ENCODE results near the gene DYNLT2.
A peak's percentile ranks its signal among the peaks of the same experiment; 100 is the strongest.
"Not testable (repeated sequence)": the region's sequence is repeated elsewhere in the genome, so short reads cannot be mapped to it uniquely, and the experiment has no call there.

DYNLT2 gene

DNA sequence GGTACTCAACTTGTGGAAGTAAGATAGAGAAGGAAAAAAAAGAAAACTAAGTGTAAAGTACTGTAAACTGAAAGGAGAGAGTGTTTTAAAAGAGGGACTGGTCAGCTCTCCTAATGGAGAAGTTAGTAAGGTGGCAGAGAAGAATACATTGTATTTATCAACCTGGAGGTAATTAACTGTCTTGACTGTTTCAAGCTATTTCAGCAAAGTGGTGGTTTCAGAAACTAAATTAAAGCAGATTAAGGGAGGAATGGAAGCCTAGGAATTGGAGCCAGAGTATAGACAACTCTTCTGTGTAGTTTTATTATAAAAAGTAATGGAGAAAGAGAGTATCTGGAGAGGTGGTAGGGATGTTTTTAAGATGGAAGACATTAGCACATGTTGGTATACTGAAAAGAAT, 24.4 kb downstream of the DYNLT2 start:
- no peak for DNase-seq

GRCh38 chr6:169726049-169726400, 25.3 kb downstream of the DYNLT2 start:
- DNase-seq: no peak

DNA sequence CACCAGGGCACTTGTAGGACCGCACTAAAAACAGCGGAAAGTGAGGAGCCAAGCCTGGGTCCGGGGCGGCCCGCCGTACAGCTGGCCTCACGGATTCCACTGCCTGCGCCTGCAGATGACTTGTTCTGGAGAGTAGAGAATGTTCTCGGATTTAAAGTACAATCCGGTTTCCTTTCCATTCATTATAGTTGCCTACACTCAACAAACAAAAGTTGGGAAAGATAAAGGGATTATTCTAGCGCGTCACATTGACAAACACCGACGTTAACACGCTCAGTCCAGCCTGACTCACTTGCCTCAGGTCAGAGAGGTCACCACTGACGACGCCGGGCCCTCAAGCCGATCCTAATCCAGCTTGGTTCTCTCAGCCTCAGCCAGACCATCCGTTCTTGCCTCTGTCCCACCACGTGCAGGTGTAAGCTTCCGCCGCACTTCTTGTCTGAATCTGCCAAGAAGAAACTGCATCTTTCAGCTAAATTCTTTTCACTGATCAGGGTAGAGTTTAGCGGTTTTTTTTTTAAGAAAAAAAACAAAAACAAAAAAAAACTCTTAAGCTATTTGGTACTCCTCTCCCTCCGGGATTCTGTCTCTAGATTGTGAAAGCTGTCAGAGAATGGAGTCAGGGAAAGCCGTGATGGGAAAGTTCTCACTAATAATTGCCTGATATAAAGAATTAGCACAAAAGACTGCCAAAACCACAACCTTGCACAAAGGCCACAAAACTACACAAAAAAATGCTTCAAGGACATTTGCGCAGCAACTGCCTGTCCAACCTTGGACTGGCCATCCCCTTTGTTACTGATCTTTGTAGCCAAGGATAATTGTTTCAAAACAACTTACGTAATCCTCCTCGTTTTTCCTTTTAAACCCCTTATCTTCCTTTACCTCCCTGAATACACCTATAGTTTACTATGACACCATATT, 26.0 kb downstream of the DYNLT2 start:
- DNase-seq: peak; percentile 33

- peak; percentile 72 for DNase-seq
Observed at GRCh38 chr6:169724494-169725124, 26.8 kb downstream of the DYNLT2 start, which contains the start of gene PHF10. Gene PHF10 (minus strand): TSS chr6:169724500. CDS start chr6:169723931, 569 bp downstream.

- DNase-seq: peak; percentile 64
Observed at GRCh38 chr6:169723991-169724493, 27.3 kb downstream of the DYNLT2 start.

DNA sequence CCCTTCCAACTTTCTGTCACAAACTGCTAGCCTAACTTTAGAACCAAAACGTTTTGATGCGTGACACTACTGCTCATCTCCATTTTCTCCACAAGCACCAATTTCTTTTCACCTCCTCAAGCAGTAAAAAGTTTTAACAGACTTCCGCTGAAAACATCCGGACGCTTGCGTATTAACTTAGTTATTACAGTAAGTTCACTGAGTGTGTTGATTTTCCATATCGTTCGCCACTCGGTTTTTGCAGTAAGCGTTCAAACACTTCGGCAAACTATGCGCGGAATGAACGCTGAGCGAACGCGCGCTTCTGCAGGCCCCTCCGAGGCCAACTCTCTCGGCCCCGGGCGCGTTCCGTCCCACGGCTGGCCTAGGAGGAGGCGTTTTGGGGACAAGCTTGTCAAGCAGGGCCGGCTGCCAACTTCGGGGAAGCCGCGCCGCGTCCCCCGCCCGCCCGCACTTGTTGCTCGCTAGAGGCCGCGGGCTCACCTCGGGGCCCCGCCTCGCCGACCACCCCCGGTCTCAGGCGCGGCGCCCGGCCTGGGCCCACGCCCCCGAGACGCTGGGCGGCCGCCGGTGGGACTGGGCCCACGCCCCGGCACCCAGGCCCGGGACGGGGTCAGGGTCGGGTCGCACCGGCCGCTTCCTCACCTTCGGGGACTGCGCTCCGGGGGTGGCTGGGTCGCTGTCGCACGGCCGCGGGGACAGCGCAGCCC, 28.0 kb downstream of the DYNLT2 start:
- peak; percentile 39 for DNase-seq

GRCh38 chr6:169722362-169723199, 28.8 kb downstream of the DYNLT2 start:
- peak; percentile 69 for DNase-seq

DNA sequence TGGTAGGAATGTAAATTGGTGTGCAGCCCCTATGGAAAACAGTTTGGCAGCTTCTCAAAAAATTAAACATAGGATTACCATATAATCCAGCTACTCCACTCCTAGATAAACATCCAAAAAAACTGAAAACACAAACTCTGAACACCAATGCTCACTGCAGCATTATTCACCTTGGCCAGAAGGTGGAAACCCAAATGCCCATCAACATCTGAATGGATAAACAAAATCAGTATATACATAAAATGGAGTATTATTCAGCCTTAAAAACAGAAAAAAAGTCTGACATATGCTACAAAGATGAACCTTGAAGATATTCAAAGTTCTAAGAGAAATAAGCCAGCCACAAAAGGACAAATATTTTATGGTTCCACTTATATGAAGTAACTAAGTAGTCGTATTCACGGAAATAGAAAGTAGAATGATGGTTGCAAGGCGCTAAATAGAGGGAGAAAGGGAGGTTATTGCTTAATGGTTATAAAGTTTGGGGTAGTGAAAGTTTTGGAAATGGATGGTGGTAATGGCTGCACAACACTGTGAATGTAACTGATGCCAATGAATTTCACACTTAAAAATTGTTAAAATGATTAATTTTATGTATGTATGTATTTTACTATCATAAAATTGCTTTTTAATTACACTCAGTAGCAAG, 31.0 kb downstream of the DYNLT2 start:
- no peak for DNase-seq

GRCh38 chr6:169719117-169719516, 32.3 kb downstream of the DYNLT2 start:
- DNase-seq: no peak

GRCh38 chr6:169714595-169714994, 36.8 kb downstream of the DYNLT2 start:
- no peak for DNase-seq

GRCh38 chr6:169714178-169714577, 37.2 kb downstream of the DYNLT2 start:
- DNase-seq: no peak

DNA sequence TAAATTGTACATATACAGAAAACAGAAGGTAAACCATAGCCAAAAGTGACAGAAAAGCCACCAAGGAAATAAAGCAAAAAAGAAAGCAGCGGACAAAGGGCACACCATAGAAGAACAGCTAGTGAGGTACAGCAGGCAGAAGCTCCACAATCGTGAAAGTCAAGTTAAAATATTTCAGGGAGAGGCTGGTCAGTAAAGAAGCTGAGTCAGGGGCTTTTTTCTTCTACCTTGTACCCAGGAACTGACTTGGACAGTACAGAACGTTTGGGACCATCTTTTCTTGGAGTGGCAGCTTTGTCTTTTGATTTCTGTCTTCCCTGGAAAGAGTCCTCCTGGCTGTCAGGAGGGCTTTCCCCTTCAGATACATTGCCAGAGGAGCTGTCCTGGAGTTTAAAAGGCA, 41.4 kb downstream of the DYNLT2 start:
- no peak for DNase-seq

GRCh38 chr6:169709293-169709692, 42.1 kb downstream of the DYNLT2 start:
- DNase-seq: no peak

DNA sequence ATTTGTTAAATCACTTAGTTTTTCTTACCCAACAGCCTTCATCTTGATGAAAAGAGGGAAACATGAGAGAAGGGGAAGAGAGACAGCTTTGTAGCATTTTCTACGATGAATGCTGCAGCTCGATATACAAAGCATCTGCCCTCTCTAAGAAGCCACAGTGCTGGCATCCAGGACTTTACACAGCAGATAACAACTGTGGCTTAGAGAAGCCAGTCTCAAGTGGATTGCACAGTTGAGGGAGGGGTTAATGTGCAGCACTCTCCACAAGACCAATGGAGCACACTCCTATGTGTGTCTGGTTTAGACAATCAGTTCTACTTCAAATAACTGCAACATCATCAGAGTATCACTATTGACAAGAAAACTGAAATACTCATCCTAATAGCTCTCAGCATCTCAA, 43.6 kb downstream of the DYNLT2 start:
- no peak for DNase-seq

DNA sequence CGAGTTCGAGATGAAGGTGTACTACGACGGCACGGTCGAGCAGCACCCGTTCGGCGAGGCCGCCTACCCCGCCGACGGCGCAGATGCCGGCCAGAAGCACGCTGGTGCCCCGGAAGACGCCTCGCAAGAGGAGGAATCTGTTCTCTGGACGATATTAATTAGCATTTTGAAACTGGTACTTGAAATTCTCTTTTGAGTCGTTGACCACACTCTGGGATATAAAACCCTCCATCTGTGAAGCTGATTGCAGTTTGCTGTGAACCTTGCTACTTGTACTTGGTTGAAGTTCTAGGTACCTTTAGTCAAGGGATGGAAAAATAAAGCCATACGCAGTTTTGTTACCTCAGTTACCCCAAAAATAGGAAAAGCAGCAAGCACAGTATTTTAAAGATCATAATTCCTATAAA, 48.5 kb downstream of the DYNLT2 start:
- DNase-seq: no peak

DNA sequence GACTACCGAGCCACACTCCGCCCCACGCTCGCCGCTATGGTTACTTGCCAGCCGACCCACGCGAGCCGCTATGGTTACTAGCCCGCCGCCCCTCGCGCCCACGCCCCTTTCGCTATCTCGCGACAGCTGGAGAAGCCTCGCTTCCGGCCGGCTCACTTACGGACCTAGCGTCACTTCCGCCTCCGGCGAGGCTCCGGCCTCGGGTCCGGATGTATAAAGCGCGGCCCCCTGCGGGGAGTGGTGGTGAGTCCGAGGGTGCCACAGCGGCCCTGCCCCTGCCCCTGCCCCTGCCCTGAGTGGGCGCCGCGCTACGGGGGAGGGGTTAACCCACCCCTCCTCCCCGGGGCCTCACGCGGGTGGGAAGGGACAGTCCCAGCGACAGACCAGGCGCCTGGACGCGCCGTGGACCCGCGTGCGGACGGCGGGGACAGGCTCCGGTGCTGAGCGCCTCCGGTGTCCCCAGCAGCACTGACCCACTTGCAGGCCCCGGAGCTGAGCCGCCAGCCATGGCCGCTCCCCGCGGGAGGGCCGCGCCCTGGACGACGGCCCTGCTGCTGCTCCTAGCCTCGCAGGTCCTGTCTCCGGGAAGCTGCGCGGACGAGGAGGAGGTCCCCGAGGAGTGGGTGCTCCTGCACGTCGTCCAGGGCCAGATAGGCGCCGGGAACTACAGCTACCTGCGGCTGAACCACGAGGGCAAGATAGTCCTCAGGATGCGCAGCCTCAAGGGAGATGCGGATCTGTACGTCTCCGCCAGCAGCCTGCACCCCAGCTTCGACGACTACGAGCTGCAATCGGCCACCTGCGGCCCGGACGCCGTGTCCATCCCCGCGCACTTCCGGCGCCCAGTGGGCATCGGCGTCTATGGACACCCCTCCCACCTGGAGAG, 49.2 kb downstream of the DYNLT2 start, which contains the start of the genes C6orf120 and WDR27:
Gene C6orf120 (plus strand): TSS at position 173 of the 886 bp plus-strand sequence. CDS start 334 bp downstream, at position 507.
Gene WDR27 (minus strand): TSS at position 76 of the 886 bp plus-strand sequence. CDS start 13,024 bp downstream, outside the sequence.
- DNase-seq: peak; percentile 90

- DNase-seq: no peak
Observed at GRCh38 chr6:169701311-169701953, 49.9 kb downstream of the DYNLT2 start.

- DNase-seq: no peak
Observed at GRCh38 chr6:169700296-169700695, 51.1 kb downstream of the DYNLT2 start.

- not testable (repeated sequence) for DNase-seq
Observed at GRCh38 chr6:169697115-169697514, 54.3 kb downstream of the DYNLT2 start.

DNA sequence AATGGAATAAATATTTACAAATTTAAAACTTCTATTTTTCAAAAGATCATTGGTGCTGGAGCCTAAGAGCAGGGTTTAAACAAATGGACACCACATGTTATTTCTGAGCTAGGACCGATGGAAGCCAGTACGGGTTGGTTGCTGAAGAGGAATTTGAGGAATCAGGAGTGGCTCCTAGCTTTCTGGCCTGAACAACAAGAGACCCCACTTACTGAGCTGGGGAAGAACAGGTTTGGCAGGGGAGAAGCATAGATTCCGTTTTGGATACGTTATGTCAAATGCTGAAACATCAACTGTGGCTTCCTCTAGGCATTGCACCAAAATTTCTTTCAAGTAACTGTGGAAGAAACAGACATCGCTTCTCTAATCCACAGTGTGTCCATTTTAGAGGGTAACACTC, 56.2 kb downstream of the DYNLT2 start:
- no peak for DNase-seq
